GM21526 (cell line): ENCODE results near the gene CPNE6.
"Not testable (repeated sequence)": the region's sequence is repeated elsewhere in the genome, so short reads cannot be mapped to it uniquely, and the experiment has no call there.

ENCODE experiments used
- ATAC-seq: cut with Tn5 transposase; IDR thresholded peaks from one replicate; pipeline ENCODE4 v1.9.1; 2021; ENCODE audit warnings: moderate library complexity; ENCODE audit not compliant: unreplicated experiment, low FRiP score

Gene CPNE6

DNA sequence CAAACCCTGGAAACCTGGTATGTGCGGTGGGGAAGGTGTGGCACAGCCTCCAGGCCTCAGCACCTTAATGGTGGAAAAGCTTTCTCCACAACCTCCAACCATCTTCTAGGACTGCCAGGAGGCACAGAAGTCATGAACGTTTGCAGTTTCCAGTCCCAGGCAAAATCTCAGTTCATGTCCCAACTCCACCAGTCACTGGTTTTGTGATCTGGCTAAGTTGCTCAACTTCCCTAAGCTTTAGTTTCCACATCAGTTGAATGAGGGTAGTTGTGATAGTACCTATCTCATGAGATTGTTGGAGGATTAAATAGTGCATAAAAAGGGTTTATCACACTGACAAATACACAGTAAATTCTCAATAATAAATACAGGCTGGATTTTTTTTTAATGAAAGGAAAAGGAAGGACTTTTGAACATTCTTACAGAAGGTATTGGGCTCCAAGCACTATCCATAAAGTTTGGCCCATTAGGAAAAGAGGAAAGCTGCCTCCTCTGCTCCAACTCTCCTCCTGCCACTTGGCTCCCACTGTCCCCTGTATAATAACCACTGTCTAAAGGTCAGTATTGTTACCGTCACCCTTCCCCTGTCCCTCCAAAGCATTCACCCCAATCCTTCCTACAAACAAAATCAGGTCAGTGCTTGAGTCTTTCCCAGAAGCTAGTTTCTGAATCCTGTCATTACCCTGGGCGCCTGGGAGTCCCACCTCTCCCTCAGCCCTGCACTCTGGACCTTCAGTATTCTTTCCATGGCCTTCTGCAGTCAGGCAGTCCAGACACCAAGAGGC is 29.0 kb downstream of the CPNE6 start:
- ATAC-seq: no peak

DNA sequence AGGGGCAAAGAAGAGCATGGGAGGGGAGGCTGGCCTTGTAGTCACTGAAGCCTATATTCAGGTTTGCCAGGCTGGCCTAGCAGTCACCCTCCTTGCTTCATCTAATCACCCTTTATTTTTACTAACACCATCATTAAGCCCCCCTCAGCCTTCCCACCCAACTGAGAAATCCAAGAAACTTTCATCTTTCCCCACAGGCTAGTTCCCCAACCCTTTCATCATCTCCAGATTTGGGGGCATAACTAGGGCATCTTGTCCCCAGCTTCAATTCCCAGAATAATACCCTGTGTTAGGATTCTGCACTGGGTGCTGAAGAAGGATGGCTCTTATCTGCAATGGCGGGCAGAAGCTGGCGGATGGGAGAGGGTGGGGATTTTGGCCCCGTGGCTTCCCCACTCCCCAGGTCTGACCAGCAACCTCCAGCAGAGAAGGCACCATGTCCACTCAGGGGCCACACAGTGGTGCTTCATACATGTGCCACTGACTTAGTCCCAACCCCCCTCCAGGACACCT is 29.7 kb downstream of the CPNE6 start:
- no peak for ATAC-seq

DNA sequence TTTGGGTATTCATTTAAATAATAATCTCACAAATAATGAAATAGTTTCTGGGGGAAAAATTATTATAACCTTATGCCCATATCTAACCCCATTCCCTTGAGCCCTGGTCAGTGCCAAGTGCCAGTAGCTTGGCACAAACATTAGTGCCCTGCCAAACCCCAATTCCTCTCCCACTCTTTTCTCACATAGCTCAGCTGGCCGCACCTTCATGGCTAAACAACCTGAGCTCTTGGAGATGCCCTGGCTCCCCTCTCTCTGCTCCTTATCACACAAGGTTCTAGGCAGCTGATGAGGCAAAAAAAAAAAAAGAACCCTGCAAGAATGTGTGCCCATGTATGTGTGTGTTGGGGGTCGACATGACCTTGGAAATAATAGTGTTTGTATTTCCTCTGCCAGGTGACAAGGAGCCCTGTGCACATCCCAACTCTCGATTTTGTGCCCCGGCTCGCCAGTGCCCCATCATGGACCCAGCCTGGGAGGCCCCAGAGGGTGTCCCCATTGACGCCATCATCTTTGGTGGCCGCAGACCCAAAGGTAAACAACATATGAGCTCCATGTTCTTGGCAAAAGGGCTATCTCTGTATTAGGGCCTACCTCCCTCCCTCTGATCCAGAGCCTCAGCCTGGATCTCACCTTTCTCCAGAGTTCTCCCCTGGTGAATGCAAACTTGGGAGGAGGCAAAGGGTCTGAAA is 31.1 kb downstream of the CPNE6 start:
- no peak for ATAC-seq

- ATAC-seq: no peak
Observed at GRCh38 chr14:24103451-24103850, 32.1 kb downstream of the CPNE6 start.

DNA sequence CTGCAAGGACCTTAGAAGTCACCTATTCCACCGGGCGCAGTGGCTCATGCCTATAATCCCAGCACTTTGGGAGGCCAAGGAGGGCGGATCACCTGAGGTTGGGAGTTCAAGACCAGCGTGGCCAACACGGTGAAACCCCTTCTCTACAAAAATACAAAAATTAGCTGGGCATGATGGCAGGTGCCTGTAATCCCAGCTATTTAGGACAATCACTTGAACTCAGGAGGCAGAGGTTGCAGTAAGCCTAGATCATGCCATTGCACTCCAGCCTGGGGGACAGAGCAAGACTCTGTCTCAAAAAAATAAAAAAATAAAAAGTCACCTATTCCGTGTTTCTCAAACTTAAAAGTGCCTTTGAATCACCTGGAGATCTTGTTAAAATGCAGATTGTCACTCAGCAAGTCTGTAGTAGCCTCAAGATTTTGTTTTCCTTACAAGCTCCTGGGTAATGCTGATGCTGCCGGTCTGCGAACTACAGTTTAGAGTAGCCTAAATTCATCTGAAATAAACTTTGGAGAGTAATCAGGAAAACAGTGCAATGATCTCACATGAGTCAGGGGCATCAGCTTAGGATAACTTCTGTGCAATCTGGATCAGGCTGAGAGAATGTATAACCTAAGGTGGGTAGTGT is 34.4 kb downstream of the CPNE6 start:
- not testable (repeated sequence) for ATAC-seq

- ATAC-seq: no peak
Observed at GRCh38 chr14:24106672-24107271, 35.4 kb downstream of the CPNE6 start.

DNA sequence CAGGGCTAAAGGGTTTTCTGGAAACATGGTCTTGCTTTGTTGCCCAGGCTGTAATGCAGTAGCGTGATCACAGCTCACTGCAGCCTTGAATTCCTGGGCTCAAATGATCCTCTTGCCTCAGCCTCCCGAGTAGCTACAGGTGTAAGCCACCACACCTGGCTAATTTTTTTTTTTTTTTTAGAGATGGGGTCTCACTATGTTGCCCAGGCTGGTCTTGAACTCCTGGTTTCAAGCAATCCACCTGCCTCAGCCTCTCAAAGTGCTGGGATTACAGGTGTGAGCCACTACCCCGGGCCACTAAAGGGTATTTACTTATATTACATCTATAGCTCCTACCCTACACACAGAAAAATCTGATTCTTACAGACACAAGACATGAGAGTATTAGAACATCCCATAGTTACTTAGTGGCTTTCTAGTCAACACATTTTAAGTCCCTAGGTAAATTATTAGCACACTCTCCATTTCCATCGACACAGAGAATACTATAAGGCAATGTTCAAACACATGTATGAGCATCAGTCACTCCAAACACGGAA is 37.0 kb downstream of the CPNE6 start:
- no peak for ATAC-seq

DNA sequence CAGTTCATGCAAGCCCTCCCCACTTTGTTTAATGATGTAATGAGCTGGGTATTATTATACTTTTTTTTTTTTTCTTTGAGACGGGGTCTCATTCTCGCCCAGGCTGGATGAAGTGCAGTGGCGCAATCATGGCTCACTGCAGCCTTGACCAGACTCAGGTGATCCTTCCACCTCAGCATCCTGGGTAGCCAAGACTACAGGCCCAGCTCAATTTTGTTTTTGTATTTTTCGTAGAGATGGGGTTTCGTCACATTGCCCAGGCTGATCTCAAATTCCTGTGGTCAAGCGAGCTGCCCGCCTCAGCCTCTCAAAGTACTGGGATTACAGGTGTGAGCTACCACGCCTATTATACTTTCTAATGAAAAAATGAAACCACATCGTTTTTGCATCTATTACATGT is 38.7 kb downstream of the CPNE6 start:
- ATAC-seq: no peak

DNA sequence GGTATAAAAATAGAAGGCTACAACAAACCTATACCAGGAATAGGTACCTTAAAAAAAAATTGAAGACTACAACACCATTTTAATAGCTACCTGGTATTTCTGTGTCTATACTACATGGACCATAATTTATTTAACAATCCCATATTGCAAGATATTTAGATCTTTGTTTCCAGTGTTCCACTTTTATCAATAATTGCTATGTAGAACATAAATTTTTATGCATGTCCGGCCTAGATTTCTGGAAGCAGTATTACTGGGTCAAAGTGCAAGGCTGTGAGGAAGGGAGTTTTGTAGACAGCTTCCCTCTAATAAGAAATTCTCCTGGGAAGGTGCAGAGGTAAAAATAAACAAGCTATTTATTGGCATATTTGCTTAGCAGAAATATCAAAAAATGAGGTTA is 39.2 kb downstream of the CPNE6 start:
- no peak for ATAC-seq

- ATAC-seq: no peak
Observed at GRCh38 chr14:24113379-24113800, 42.0 kb downstream of the CPNE6 start.

DNA sequence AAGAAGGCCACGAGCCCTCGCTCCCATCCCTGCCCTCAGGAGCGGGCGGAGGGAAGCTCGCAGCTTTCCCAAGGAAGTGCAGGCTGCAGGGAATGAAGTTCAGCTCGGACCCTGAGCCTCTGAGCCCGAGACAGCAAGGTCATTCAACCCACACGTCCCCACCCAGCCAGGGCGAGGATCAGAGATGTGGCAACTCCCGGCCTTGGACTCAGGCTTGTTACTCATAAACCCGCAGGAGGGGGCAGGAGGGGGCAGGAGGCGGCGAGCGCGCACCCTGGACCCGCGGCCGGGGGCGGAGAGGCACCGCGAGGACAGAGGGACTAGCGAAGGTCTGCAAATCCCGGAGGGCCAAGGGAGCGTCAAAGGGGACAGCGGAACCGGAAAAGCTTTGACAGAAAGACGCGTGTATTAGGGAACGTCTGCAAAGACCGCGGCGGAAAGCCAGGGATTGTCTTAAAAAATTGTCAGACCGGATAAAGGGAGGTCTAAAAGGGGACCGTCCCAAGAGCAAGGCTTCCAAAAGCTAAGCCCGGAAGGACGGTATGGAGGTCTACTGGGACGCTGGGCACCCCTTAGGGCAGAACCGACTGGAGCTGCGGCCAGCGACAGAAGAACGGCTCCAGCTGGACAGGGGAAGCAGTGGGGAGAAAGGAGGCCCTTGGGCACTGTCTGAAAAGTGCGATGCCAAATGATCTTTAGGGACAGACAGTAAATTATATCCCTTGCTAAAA is 42.6 kb downstream of the CPNE6 start:
- ATAC-seq: no peak

DNA sequence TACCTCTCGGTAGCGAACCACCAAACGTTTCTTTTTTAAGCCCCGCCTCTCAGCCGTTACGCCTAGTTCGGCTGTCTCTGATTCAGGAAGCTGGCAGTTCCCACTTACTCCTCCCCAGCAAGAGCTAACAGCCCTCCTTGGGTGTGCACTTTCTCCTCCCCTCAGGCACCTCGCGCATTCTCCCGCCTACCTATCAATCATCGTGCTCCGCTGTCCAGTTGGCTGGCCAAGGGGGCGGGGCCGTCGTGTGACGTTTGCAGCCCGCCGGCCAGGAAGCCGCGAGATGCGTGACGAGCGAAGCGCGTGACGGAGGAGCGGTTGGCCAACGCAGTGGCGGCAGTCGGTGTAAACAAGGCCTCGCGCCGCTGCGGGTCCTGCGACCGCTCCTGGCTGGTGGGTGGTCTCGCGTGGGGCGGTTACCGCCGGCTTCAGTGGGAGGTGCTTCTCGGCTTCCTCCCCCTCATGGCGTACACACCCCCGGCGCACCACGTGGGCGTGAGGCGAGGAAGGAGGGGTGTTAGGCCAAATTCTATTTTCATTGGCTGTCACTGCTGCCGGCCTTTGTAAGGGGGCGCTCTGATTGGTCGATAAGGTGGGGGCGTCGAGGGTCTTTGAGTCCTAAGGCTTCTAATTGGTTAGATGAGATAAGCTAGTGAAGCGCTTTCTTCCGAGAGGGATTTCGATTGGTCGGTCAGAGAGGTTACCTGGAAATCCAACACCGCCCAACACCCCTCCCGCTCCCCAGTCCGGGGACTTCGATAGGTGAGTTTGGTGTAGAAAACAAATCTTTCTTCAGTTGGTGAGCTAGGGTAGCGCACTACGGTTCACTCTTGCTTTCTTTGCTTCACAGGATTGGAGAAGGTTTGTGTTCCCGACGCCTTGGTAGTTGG is 43.4 kb downstream of the CPNE6 start, which contains the start of the genes DCAF11 and NRL:
DCAF11 (plus strand) TSS at position 246 of the 890 bp plus-strand sequence. CDS start 818 bp downstream, outside the sequence.
NRL (minus strand) TSS at position 418 of the 890 bp plus-strand sequence. CDS start 32,101 bp downstream, outside the sequence.
- peak; percentile 81 for ATAC-seq

DNA sequence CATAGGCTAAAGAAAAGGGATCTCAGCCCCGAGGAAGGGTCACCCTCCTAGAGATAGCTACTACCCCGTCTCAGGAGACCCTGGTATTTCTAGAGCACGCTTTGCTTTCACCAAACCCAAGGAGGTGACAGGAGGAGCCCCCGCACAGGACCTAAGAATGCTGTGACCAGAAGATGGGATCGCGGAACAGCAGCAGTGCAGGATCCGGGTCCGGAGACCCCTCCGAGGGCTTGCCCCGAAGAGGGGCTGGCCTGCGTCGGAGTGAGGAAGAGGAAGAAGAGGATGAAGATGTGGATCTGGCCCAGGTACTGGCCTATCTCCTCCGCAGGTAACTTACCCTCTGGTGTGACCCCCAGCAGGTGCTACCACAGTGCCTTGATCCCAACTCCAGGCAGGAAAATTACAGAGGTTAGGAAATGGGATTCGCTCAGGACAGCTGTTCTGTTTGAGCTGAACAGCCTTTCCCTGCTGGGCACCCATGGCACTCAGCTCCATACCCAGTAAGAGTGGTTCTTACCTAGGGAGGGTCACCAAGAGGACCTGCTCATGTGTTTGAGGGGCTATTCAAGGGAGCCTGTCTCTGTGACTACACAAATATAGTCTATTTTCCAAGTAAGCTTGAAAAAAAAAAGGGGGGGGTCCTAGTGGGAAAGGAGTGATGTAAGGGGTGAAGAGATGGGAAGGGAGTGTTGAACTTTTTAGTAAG is 44.2 kb downstream of the CPNE6 start:
- ATAC-seq: no peak

DNA sequence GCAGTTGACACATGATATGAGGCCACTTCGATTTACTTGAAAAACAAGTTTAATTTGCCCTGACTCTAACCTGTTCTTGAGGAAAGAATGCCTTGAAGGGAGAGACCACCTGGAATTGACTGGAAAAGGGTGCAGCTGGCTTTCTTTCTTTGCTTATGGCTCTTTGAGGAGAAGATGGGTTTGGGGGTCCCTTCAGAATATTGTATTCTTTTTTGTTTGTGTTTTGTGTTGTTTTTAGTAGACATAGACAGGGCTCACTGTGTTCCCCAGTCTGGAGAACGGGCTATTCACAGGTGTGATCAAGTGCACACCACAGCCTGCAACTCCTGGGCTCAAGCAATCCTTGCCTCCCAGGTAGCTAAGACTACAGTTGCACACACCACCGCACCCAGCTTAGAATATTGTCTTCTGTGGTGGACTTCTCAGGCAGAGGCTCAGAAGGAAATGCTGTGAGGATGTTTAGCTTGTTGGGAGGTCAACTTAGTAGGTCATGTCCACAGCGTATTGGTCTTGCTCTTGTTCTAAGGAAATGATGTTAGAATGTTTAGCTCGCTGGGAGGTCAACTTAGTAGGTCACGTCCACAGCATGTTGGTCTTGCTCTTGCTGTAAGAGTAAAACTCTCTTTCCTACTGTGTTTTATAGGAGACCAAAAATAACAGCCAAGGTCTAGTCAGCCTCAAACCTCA is 44.9 kb downstream of the CPNE6 start:
- no peak for ATAC-seq

- no peak for ATAC-seq
Observed at GRCh38 chr14:24117179-24117578, 45.8 kb downstream of the CPNE6 start.

DNA sequence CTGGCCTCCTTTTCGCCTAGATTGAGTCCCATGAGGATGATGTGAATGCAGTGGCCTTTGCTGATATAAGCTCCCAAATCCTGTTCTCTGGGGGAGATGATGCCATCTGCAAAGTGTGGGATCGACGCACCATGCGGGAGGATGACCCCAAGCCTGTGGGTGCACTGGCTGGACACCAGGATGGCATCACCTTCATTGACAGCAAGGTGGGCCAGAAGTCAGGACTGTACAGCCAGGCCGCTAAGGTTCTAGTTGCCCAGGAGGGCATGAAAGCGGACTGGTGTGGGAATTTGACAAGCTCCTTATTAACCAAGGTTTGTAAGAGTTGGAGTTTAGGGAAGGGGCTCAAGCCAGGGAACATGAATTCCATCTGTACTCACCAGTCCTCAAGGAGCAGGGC is 48.3 kb downstream of the CPNE6 start:
- ATAC-seq: no peak

GRCh38 chr14:24121210-24121609 is 49.8 kb downstream of the CPNE6 start:
- no peak for ATAC-seq

DNA sequence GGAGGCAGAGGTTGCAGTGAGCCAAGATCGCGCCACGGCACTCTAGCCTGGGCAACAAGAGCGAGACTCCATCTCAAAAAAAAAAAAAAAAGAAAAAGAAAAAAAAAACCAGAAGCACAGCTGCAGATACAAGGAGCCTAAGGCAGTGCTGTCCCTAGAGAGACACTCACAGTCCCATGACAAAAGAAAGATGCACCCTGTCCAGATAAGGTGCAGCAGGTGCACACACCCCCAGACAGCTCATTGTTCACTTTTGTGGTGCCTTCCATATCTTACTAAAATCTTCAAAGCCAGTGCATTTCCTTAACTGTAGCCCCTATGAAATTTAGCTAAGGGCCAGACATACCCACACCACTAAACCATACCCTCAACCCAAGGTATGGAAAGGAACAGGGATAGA is 51.1 kb downstream of the CPNE6 start:
- no peak for ATAC-seq
